ENCODE results near the gene KHDC3L. TPM values are rescaled to one million over a fixed set of nuclear protein-coding genes. Genes with fewer than 3 reads are reported as not detected.
"Not testable (repeated sequence)": the region's sequence is repeated elsewhere in the genome, so short reads cannot be mapped to it uniquely, and the experiment has no call there.

Gene KHDC3L
- total RNA-seq, 4 donors from 2014 or later = not detected

DNA sequence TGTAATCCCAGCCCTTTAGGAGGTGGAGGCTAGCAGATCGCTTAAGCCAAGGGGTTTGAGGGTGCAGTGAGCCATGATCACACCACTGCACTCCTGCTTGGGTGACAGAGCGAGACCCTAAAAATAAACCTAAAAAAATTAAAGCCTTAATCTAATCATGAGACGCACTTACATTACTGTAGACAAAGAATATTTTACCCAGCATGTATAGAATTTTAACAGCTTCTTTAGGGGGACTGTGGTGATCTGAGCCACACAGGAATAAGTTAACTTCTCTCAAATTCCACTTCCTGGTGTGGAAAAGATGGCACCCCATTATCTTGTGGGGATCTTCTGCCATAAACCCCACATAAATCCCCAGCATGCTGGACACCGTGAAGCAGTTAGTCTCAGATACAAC is 9.5 kb downstream of the KHDC3L start:
- Histone ChIP-seq H3K4me3 (no peak overlapping the region), H3K9me3 (peaks cover 0 to 8% (median 0%) of the 10 kb centered on the region in 4 donors), H3K36me3 (no peaks in the 10 kb centered on the region), H3K27ac (no peak overlapping the region), H3K27me3 (no peaks in the 10 kb centered on the region), H3K4me1 (no peaks in the 10 kb centered on the region)
- TF ChIP-seq POLR2A (IDR thresholded peaks at IDR 0.05) = no peak
- TF ChIP-seq, protein P1, sequence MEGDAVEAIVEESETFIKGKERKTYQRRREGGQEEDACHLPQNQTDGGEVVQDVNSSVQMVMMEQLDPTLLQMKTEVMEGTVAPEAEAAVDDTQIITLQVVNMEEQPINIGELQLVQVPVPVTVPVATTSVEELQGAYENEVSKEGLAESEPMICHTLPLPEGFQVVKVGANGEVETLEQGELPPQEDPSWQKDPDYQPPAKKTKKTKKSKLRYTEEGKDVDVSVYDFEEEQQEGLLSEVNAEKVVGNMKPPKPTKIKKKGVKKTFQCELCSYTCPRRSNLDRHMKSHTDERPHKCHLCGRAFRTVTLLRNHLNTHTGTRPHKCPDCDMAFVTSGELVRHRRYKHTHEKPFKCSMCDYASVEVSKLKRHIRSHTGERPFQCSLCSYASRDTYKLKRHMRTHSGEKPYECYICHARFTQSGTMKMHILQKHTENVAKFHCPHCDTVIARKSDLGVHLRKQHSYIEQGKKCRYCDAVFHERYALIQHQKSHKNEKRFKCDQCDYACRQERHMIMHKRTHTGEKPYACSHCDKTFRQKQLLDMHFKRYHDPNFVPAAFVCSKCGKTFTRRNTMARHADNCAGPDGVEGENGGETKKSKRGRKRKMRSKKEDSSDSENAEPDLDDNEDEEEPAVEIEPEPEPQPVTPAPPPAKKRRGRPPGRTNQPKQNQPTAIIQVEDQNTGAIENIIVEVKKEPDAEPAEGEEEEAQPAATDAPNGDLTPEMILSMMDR (IDR thresholded peaks at IDR 0.05) = no peak
- DNase-seq = no peak

DNA sequence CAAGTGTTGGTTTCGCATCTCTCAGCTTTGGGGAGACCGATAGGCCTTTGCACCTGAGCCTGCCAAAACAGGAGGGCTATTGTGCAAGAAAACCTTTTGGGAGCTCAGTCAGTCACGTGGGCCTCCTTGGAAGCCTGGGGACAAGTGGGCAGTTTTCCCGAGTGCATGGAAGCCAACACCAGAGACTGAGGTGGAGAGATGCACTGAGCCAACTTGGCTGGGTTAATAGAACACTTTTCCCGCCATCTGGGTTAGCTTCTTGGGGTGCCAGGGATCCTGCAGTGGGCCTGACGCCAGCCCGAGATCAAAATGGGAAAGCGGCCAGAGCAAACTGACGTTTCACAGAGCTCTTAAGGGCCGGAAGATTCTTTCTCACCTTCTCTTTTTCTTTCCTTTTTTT is 10.1 kb downstream of the KHDC3L start:
- Histone ChIP-seq H3K27ac (no peak overlapping the region), H3K4me1 (no peaks in the 10 kb centered on the region), H3K9me3 (peaks cover 0 to 8% (median 0%) of the 10 kb centered on the region in 4 donors), H3K4me3 (no peak overlapping the region), H3K36me3 (no peaks in the 10 kb centered on the region), H3K27me3 (no peaks in the 10 kb centered on the region)
- DNase-seq = no peak
- TF ChIP-seq, protein P1 (IDR thresholded peaks at IDR 0.05) = no peak
- TF ChIP-seq POLR2A (IDR thresholded peaks at IDR 0.05) = no peak

DNA sequence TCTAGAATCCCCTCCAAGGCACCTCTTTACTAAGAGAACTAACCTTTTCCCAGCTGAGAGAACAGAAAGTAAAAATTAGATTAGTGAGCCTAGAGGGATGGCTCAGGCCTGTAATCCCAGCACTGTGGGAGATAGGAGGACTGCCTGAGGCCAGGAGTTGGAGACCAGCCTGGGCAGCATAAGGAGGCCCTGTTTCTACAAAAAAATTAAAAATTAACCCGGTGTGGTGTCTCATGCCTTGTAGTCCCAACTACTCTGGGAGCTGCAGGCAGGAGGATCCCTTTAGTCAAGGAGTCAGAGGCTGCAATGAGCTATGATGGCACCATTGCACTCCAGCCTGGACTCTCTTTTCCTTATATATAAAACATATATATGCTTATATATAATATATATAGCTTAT is 12.8 kb downstream of the KHDC3L start:
- TF ChIP-seq, protein P1 (IDR thresholded peaks at IDR 0.05) = no peak
- no peak for TF ChIP-seq POLR2A (IDR thresholded peaks at IDR 0.05)
- H3K4me1 ChIP-seq = no peaks in the 10 kb centered on the region

DNA sequence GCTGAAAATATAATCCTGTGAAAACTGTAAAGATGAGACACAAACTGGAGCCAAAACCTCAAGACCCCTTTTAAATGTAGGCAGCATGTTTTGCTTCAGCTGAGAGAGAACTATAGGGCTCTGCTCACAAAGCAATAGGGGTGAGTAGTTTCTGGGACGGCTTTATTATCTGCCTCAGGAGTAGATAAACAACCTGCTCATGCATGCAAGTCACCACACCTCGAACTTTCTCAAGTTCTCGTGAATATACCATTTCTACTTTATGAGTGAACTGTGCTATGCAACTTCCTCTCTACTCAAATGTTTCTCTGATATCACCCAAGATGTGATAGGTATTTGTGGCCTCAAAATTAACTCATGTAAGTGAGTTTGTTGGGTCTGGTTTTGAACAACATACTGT is 14.8 kb downstream of the KHDC3L start:
- Histone ChIP-seq H3K4me3 (no peak overlapping the region), H3K4me1 (no peaks in the 10 kb centered on the region), H3K27me3 (no peaks in the 10 kb centered on the region), H3K27ac (no peak overlapping the region), H3K36me3 (no peaks in the 10 kb centered on the region), H3K9me3 (peaks cover 0 to 2% (median 0%) of the 10 kb centered on the region in 4 donors)
- no peak for DNase-seq
- TF ChIP-seq, protein P1 (IDR thresholded peaks at IDR 0.05) = no peak

More for the DNA sequence above, 12.8 kb downstream of the KHDC3L start:
- no peaks in the 10 kb centered on the region for H3K36me3 ChIP-seq
- no peak for DNase-seq
- no peak overlapping the region for H3K4me3 ChIP-seq
- no peak overlapping the region for H3K27ac ChIP-seq
- no peaks in the 10 kb centered on the region for H3K27me3 ChIP-seq
- H3K9me3 ChIP-seq = peaks cover 0 to 8% (median 0%) of the 10 kb centered on the region in 4 donors

DNA sequence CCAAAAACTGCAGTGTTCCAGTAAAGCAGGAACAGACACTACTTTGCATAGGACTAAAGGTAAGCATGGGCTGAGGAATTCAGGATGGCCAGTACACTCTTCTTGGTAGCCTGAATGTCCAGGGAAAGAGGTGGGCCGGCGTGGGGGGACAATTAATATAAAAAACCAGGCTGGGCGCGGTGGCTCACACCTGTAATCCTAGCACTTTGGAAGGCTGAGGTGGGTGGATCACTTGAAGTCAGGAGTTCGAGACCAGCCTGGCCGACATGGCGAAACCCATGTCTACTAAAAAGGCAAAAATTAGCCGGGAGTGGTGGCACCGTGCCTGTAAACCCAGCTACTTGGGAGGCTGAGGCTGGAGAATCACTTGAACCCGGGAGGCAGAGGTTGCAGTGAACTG is 19.1 kb downstream of the KHDC3L start:
- H3K4me1 ChIP-seq, H3K27ac ChIP-seq, DNase-seq, H3K9me3 ChIP-seq, H3K4me3 ChIP-seq, H3K36me3 ChIP-seq, H3K27me3 ChIP-seq: not testable (repeated sequence)

DNA sequence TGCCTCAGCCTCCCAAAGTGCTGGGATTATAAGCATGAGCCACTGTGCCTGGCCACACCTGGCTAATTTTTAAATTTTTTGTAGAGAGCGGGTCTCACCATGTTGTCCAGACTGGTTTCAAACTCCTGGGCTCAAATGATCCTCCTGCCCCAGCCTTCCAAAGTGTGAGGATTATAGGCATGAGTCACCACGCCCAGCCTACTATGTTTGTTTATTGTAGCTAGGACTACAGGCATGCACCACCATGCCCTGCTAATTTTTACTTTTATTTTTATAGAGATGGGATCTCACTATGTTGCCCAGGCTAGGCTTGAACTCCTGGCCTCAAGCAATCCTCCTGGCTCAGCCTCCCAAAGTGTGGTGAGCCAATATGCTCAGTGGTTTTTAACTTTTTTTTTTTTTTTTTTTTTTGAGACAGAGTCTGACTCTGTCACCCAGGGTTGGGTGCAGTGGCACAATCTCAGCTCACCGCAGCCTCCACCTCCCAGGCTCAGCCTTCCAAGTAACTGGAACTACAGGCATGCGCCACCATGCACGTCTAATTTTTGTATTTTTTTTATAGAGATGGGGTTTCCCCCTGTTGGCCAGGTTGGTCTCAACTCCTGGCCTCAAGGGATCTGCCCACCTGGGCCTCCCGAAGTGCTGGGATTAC is 20.1 kb downstream of the KHDC3L start:
- H3K27ac ChIP-seq = no peak overlapping the region
- H3K27me3 ChIP-seq = no peaks in the 10 kb centered on the region
- TF ChIP-seq, protein P1 (IDR thresholded peaks at IDR 0.05) = no peak
- TF ChIP-seq POLR2A (IDR thresholded peaks at IDR 0.05) = no peak
- no peaks in the 10 kb centered on the region for H3K4me1 ChIP-seq
- no peak for DNase-seq
- H3K4me3 ChIP-seq = no peak overlapping the region
- H3K36me3 ChIP-seq = no peaks in the 10 kb centered on the region
- no peaks in the 10 kb centered on the region for H3K9me3 ChIP-seq
